ENCODE measurements around the gene TAMM41. TPM values are rescaled to one million over a fixed set of nuclear protein-coding genes. Genes with fewer than 3 reads are reported as not detected.

TAMM41 gene
- total RNA-seq, 4 donors from 2014 or later: 7.0 to 17.5 (median 9.5) TPM

- H3K27ac ChIP-seq: no peak overlapping the region
- WGBS, 2 donors: 80% methylated on average over 1 of the region's 1 CpG; no CpG with 5 or more reads in 1 of the 2 donors
- intact Hi-C loops (cut with DNase I): no loop called here
- no peaks in the 10 kb centered on the region for H3K9me3 ChIP-seq
- peaks cover 0 to 20% (median 7%) of the 10 kb centered on the region in 3 donors for H3K4me1 ChIP-seq
- H3K4me3 ChIP-seq: no peak overlapping the region
- no peaks in the 10 kb centered on the region for H3K27me3 ChIP-seq
- DNase-seq: no peak
- H3K36me3 ChIP-seq: peaks cover 0 to 64% (median 11%) of the 10 kb centered on the region in 3 donors
- TF ChIP-seq CTCF (IDR thresholded peaks at IDR 0.05) (no peak), POLR2A (IDR thresholded peaks at IDR 0.05) (no peak)
Observed at GRCh38 chr3:11789412-11789811, 57.3 kb downstream of the TAMM41 start.

- TF ChIP-seq CTCF (IDR thresholded peaks at IDR 0.05) (no peak), POLR2A (IDR thresholded peaks at IDR 0.05) (no peak)
- Histone ChIP-seq H3K9me3 (no peaks in the 10 kb centered on the region), H3K27me3 (no peaks in the 10 kb centered on the region), H3K4me1 (peaks cover 0 to 14% (median 5%) of the 10 kb centered on the region in 3 donors), H3K4me3 (no peak overlapping the region), H3K27ac (no peak overlapping the region), H3K36me3 (peaks cover 0 to 36% (median 11%) of the 10 kb centered on the region in 3 donors)
- WGBS, 2 donors: 56 to 69% methylated on average over 2 to 3 of the region's 3 CpGs
- no peak for DNase-seq
- intact Hi-C loops (cut with DNase I): no loop called here
Observed at GRCh38 chr3:11784971-11785377, 61.7 kb downstream of the TAMM41 start.

- Histone ChIP-seq H3K4me1 (peaks cover 0 to 36% (median 5%) of the 10 kb centered on the region in 3 donors), H3K27ac (peak overlapping the region in 1 of 4 donors; percentile 54), H3K36me3 (peaks cover 0 to 5% (median 0%) of the 10 kb centered on the region in 3 donors), H3K9me3 (no peaks in the 10 kb centered on the region), H3K4me3 (no peak overlapping the region), H3K27me3 (no peaks in the 10 kb centered on the region)
- no peak for DNase-seq
- intact Hi-C loops (cut with DNase I): no loop called here
- TF ChIP-seq CTCF (IDR thresholded peaks at IDR 0.05): no peak
- TF ChIP-seq POLR2A (IDR thresholded peaks at IDR 0.05): no peak
- 44 to 47% methylated on average over 1 of the region's 1 CpG for WGBS, 2 donors
Observed at GRCh38 chr3:11780341-11780740, 66.3 kb downstream of the TAMM41 start.

GRCh38 chr3:11779626-11780025 is 67.1 kb downstream of the TAMM41 start:
- 56 to 59% methylated on average over 3 of the region's 3 CpGs for WGBS, 2 donors
- H3K4me3 ChIP-seq: no peak overlapping the region
- peaks cover 2 to 41% (median 5%) of the 10 kb centered on the region in 3 donors for H3K4me1 ChIP-seq
- no peaks in the 10 kb centered on the region for H3K27me3 ChIP-seq
- H3K36me3 ChIP-seq: peaks cover 0 to 5% (median 0%) of the 10 kb centered on the region in 3 donors
- TF ChIP-seq POLR2A (IDR thresholded peaks at IDR 0.05): no peak
- TF ChIP-seq CTCF (IDR thresholded peaks at IDR 0.05): no peak
- no peak for DNase-seq
- H3K27ac ChIP-seq: no peak overlapping the region
- H3K9me3 ChIP-seq: no peaks in the 10 kb centered on the region
- intact Hi-C loops (cut with DNase I): no loop called here

GRCh38 chr3:11778248-11778647 is 68.4 kb downstream of the TAMM41 start:
- H3K27me3 ChIP-seq: no peaks in the 10 kb centered on the region
- no peak overlapping the region for H3K4me3 ChIP-seq
- intact Hi-C loops (cut with DNase I): no loop called here
- peaks cover 4 to 55% (median 5%) of the 10 kb centered on the region in 3 donors for H3K4me1 ChIP-seq
- no peak for DNase-seq
- H3K27ac ChIP-seq: no peak overlapping the region
- H3K9me3 ChIP-seq: no peaks in the 10 kb centered on the region
- peaks cover 0 to 5% (median 0%) of the 10 kb centered on the region in 3 donors for H3K36me3 ChIP-seq
- no peak for TF ChIP-seq CTCF (IDR thresholded peaks at IDR 0.05)
- no peak for TF ChIP-seq POLR2A (IDR thresholded peaks at IDR 0.05)
- 93 to 100% methylated on average over 2 of the region's 2 CpGs for WGBS, 2 donors

Data from esophagus squamous epithelium (tissue), 5 donors.